Forelimb muscle (tissue), 1 donor: ENCODE results near the gene ZBTB18. TPM values are rescaled to one million over a fixed set of nuclear protein-coding genes. Genes with fewer than 3 reads are reported as not detected.
"Not testable (repeated sequence)": the region's sequence is repeated elsewhere in the genome, so short reads cannot be mapped to it uniquely, and the experiment has no call there.

Experiments
- DNase-seq: peaks from one replicate; pipeline ENCODE4 v3.0.0-alpha.2; 2013; ENCODE audit warnings: low read depth
- polyA plus RNA-seq: library from polyadenylated mRNA; unstranded; fragments of 120-200 nt; gene quantifications from one replicate; pipeline ENCODE4 v1.2.1, GENCODE V29; 2013; ENCODE audit not compliant: insufficient read length

Gene ZBTB18
- polyA plus RNA-seq, result 92.2 TPM

DNA sequence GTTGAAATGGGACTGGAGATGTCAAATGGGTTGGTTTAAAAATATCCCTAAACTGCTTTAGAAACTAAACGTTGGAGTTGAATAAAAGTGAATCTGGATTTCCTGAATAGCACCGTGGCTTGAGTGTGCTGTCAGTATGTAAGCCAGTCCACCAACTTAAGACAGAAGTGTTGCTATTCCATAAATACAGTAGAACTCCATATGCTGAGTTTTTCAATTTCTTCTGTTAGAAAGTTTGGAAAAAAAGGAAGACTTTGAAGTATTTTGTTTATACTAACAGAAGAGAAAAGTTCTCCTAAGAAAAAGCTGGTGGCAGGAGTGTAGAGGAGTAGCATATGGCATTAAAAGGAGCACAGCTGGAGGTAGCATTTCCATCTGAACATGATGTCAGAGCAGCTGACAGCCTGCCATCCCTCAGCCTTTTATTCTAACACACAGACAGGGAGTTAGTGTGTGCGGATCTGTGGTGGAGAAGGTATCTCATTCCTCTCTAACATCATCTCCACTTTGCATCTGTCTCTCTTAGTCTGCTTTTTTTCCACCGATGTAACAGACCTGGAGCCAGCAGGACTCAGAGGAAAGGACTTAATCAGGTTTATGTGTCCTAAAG lies at the start of gene ZBTB18:
Gene ZBTB18 (plus strand): TSS at position 449 of the 610 bp plus-strand sequence. CDS start 149 bp downstream, at position 598.
- no peak for DNase-seq

DNA sequence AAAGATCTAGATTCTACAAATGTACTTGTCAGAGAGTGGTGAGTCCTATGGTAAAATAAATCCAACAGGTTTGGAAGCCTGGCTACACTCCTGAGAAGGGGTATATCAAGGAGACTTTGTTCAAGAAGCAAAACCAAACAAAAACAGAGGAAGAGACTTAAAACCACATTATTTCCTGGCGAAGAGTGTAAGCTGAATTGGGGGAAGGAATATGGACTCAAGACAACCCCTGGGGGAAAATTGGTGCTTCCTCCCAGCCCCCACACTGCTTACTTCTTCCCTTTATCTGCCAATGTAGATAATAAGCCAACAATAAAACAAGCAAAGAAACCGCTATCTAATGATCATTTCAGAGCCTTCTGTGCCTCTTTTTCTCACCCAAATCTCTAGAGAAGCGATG lies 48.4 kb upstream of the ZBTB18 start:
- DNase-seq, result no peak

DNA sequence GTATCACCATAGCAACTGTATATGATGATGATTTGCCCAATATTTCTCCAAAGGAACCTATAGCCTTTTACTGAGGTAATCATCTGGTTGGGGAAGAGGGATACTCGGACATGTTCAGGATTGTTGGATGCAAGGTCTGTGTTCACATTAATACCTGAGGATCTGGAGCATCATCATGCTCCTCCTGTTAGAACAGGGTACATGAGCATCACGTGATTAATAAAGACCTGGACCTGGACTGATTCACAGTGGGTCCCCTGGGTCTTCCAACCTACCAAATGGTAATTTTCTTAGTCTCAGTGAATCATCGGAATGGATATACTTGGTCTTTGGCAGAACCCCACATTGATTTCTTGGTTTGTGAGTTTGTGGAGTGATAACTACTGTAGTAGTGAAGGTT lies 45.6 kb upstream of the ZBTB18 start:
- no peak for DNase-seq

DNA sequence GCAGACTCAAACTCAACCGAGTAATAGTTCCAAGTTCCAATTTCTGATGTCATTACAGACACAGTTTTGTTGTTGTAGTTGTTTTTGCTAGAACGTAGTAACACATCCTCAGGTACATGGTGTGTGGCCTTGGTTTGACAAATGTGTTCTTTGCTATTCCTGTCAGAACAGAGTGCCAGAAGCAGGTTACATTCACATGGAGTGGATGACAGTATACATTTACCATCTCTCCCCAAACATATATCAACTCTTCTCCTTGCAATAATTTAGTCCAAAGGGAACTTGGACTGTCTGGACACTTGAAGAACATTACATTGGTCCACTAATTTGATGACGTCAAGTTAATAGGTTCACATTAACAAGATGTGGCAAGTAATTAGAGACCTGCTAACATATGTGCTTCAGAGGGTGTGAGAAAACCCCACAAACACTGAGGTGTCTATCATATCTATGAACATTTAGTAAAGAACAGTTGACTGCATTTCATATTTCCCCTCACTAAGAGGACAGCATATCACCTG lies 44.6 kb upstream of the ZBTB18 start:
- no peak for DNase-seq

DNA sequence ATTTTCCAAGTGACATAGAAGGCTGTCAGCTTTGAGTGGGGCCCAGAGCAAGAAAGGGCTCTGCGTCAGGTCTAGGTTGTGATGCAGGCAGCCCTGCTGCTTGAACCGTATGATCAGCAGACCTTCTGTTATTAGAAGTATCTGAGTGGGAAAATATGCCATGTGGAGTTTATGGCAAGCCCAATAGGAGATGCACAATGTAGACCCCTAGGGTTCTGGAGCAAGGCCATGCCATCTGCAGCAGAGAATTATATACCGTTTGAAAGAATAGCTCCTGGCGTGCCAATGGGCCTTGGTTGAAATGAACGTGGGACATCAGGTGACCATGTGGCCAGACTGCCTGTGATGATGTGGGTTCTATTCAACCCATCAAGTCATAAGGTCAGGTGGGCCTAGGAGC lies 44.1 kb upstream of the ZBTB18 start:
- DNase-seq, result no peak

DNA sequence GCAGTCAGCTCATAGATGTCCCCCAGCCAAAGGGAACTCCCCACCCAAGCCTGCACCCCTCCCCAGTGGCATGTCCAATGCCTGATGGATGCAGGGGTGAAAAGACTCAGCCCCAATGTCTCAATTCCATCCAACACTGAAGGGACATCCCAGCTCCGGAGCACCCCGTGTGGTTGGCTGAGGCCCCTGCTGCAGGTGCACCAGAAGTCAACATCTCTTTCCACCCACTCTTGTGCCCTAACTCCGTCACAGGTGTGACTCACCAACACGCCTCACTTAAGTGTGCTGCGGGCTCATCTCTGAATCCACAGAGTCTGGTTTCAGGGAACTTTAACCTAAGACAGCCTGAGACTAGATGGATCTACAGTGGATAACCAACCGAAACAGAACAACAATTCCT lies 40.9 kb upstream of the ZBTB18 start:
- DNase-seq, result no peak

DNA sequence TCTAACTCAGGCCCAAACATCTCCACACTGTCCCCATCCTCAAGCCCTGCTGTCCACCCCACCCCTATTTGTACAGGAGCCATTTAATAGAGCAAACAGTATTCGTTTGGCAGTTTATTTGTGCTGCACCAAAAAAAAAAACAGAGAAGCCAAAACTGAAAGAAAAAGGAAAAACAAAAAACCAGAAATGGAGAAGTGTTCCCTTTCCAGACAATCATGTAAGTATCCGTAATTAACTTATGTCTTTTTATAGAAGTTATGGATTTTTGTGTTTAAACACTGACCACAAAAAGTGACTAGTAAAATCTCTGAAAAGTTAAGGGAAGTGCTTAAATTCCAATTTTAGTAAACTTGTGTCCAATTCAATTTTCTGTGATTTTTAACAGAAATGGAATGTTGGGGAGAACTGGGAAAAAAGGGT lies 40.4 kb upstream of the ZBTB18 start:
- no peak for DNase-seq

DNA sequence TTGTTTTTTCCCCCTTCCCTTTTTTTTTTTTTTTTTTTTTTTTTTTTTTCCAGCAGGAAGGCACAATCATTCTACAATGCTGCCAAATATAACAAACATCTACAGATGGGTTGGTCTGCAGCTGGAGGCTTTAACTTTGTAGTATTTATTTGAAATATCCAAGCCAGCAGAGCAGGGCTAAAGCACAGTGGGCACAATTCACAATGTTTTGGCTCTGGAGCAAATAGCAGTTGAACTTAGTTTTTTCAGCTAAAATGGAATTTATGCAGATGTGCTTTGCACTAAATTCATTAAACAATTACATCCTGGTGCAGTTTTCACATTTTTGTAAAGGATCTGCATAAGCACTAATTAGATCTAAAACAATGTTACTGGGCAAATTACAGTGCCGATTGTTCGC lies 39.8 kb upstream of the ZBTB18 start:
- DNase-seq, result no peak

DNA sequence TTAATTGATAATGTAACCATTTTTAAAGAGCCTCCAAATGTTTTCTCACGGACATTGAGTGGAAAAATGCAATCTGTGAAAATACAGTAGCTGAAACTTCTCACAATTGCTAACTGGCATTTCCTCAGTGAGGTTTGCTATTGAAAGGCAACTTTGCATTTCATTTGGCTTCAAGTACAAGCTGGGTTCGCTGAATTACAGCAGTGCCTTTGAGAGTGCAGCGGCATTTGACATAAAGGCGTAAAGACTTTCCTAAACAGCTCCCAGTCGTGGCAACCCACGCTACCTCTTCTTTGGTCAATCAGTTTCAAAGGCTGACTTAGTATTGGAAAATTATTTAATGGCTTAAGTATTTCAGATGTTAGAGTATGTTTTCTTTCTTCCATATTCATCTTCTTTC lies 39.3 kb upstream of the ZBTB18 start:
- no peak for DNase-seq

DNA sequence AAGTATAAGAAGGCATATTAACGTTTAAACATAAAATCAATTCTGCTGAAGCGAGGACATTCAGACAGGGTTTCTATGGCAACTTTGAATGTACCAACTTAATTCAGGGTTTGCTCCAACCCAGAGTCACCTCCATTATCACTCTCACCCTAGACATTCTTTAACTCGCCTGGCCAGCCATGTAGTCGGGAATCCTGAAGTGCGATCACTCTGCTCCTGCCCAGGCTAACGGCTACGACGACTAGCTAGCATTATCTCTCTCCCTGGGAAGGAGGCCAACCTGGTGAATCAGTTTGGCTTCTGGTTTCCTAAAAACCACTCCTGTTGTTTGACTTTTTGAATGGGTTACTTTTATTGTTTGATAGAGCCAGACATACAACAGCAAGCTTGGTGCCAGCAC lies 38.9 kb upstream of the ZBTB18 start:
- no peak for DNase-seq

DNA sequence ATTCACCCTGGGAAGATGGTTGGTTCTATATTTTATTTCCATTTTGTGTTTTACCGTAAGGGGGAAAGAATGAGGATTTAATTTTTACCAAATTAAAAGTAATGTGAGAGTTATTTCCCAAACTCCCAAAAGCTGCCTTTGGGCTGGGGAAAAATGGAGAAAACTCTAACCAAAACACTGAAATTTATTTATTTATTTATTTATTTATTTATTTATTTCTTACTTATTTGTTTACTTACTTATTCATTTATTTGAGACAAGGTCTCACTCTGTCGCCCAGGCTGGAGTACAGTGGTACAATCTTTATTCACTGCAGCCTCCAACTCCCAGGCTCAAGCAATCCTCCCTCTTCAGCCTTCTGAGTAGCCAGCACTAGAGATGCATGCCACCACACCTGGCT lies 38.0 kb upstream of the ZBTB18 start:
- no peak for DNase-seq

DNA sequence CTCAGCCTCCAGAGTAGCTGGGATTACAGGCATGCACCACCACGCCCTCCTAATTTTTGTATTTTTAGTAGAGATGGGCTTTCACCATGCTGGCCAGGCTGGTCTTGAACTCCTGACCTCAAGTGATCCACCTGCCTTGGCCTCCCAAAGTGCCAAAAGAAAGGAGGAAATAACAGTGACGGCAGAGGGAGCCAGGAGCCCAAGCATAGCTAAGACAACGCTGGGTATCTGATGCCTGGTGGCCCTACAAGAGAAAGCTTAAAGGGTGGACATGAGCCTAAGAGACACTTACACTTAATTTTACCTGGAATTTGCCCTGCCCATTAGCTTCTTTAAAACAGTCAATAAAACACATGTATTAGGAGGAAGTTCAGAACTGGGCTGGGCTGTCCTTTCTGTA lies 36.2 kb upstream of the ZBTB18 start:
- not testable (repeated sequence) for DNase-seq

DNA sequence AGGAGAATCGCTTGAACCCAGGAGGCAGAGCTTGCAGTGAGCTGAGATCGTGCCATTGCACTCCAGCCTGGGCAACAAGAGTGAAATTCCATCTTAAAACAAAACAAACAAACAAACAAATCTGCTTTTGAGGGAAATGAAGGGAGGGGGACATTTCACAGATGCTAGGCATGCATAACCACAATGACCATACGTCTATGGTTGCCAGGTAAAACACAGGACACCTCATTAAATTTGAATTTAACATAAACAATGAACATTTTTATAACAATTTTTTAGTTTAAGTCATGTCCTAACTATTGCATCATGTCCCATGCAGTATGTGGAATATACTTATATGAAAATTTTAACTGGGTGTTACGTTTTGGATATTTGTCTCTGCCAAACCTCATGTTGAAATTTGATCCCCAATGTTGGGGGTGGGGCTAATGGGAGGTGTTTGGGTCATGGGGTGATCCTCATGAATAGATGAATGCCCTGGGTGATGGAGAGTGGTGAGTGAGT lies 31.0 kb upstream of the ZBTB18 start:
- DNase-seq, result no peak

DNA sequence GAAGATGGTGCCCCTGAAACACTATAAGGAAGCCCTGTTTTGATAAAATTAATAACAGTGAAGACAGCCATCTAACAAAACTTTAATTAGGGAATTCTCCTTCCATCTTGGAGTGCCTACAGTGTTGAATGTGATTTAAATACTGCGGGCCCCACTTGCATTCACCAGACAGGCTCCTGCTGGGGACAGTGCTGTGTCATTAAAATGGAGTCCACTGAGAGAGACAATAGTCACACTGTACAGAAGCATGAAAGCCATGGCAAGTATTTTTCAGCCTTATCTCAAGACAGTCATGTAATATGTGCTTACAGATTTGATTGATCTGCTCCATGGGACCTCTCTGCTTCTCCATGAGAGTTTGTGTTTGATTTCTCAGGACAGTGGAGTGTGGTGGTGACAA lies 29.7 kb upstream of the ZBTB18 start:
- no peak for DNase-seq

DNA sequence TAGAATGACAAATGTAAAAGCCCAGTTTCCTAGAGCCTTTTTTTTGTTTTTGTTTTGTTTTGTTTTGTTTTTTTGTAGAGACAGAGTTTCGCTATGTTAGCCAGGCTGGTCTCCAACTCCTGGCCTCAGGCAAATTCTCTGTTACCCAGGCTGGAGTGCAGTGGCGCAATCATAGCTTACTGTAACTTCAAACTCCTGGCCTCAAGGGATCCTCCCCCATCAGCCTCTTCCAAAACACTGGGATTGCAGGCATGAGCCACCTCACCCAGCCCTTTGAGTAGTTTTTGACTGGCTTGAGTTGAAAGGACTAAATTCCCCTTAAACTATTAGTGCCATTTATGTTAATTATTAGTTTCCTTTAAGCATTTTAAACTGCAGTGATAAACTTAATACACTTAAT lies 28.8 kb upstream of the ZBTB18 start:
- no peak for DNase-seq

DNA sequence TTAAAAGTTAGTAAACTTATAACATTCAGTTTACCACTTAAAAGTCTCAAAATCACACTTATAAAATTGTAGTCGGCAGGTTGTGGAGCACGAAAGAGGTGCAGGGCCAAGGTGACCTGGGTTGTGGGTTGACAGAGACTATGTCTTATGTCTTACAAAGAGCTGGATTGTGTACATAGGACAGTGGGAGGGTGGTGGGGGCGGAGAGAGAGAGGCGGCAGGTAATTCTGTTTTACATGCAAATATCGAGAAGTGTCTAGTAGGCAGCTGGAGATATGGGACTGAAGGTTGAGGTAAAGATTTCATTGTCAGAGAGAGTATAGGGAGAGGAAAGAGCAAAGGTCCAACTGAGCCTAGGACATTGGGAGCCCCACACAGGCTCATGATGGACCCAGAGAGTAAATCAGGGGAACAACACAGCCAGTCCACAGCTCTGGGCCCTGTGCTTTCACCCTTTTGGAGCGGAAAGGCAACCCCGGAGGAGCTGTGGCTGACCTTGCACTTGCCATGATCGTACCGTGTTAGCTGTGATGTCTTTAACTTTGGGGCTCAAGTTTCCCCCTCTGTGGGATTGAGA lies 28.1 kb upstream of the ZBTB18 start:
- DNase-seq, result no peak

DNA sequence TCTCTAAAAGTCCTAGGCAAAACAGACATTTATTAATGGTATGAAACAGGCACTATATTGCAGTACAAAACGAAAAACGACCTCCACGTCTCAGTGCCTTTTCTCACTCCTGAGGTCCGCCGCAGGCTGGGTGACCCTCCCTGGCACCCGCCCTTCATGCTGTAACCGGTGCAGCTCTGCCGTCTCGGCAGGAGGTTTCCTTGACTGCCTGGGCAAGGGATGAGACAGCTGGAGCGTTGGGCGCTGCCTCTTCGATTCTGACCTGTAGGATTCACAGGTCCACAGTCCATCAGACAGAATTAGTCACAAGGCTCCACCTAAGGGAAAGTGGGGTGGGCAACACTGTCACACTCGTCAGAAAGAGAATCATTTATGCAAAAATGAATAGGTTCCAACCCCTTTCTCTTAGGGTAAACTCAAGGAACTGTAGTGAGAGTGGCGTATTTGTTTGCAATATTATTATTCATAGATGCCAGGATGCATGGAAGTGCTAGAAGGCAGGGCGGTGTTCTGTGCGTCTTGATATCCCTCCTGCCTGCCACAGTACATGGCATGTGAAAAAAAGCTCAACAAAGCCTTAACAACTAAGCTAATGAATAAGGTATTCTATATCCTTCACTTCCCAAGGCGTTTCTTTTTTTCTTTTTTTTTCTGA lies 23.5 kb upstream of the ZBTB18 start:
- DNase-seq, result no peak

DNA sequence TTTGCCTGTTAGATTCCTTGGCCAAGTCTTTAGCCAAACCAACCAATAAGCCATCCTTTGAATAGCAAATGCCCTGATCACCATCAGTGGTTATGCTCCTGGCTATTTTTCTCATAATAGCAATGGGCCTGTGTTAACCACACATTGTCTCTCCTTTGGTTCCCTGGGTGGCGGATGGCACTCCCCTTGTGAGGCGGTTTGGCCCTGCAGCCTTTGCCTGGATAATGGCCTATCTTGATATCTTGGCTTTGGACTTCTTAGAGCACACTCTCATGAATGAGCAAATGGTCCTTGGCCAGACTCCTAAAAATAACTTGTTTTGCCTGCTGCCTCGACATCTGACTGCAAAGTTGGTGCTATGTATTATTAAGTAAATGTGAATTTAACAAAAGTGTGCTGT lies 22.4 kb upstream of the ZBTB18 start:
- DNase-seq, result no peak

DNA sequence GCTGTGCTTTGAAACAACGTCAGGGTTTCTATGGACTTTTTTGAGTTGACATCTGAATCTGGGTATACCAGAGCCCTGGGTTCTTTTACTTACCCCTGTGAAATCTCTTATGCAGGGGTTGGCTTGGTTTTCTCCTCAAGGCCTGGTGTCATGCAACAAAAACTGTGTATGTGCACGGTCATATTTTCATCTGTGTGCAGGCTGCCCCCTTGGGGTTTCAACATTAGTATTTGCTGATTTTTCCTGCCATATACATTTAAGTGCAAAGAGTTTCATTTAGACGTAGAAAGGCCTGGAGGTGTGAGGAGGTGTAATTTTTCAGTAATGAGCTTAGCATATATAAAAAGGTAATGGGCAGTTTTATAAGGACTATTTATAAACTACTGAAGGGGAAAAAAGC lies 22.0 kb upstream of the ZBTB18 start:
- DNase-seq, result no peak

DNA sequence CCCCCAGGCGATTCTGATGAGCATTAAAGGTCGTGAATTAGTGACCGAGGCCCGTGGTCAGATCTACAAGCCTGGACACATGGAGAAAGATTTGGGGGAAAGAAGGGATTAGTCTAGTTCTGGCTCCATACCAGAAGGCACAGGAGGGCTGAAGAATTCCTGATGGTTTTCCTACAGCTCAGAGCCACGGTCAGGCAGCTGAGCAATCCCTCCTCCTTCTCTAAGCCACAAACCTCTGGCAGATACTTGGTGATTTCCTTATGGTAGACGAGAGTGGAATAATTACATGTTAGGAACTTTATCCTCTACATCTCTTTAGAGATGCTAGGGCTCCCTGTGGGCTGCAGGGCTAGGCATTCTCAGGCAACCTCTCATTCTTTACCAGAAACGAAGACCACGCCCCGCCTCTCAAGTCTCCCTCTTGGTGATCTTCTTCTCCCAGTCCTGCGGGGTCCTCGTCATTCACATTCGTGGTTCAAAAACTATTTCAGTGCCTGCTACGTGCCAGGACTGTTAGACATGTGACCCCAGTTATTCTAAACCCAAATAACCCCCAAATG lies 20.5 kb upstream of the ZBTB18 start:
- no peak for DNase-seq

DNA sequence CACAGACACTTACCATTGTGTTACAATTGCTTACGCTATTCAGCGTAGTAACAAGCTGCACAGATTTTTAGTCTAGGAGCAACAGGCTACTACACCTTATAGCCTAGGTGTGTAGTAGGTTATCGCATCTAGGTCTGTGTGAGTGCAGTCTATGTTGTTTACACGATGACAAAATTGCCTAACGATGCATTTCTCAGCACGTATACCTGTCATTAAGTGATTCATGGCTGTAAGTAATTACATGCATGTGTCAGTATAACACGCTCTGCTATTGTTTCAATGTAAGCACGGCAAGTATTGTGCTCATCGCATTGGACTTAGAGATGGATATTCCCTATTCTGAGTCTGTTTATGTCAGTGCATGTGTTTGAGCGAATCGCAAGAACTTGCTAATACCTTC lies 15.7 kb upstream of the ZBTB18 start:
- no peak for DNase-seq

DNA sequence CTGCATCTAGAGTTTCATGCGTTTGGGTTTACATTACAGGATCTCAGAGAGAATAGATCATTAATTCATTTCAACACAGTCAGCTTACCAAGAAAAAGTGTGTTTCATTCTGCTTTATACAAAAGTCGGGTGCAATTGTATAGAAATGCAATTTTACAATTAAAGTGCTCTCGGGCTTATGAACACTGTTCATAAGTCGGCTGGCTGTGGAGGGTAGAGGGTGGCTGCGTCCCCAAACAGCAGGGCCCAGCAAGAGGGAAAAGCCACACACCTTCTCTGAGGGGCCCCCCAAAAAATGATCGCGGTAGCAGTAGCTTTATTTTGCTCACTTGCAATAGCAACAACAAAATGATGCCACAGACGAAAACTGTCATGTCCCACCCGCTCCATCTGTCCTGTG lies 13.8 kb upstream of the ZBTB18 start:
- DNase-seq, result no peak
